ENCODE measurements around the gene PCBP4.

PCBP4 gene

DNA sequence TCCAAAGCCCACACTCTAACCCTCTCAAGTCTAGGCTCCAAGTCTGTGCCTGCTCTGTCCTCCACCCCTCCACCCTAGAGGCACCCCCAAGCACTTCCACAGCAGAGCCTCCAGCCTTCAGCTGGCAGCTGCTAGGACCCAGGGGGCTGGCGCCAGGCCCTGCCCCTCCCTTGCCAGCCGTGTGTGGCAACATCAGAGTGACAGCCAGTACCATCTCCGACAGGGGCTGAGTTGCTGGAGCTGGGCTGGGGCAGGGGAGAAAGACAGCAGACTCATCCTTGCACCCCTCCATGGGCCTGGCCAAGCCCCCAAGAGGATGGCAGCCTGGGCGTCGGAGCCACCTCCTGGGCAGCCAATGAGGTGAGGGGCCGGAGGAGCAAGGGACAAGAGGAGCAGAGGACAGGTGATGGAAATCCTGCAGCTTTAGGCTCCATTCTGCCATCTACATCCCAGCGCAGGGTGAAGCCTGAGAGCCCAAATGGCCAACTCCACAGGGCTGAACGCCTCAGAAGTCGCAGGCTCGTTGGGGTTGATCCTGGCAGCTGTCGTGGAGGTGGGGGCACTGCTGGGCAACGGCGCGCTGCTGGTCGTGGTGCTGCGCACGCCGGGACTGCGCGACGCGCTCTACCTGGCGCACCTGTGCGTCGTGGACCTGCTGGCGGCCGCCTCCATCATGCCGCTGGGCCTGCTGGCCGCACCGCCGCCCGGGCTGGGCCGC lies 11.9 kb downstream of the PCBP4 start, which contains the start of gene GPR62:
GPR62 (plus strand) TSS at position 207 of the 718 bp plus-strand sequence; CDS start at position 479, 272 bp downstream.
- no peak for DNase-seq (ENCODE audit: low spot score)

DNA sequence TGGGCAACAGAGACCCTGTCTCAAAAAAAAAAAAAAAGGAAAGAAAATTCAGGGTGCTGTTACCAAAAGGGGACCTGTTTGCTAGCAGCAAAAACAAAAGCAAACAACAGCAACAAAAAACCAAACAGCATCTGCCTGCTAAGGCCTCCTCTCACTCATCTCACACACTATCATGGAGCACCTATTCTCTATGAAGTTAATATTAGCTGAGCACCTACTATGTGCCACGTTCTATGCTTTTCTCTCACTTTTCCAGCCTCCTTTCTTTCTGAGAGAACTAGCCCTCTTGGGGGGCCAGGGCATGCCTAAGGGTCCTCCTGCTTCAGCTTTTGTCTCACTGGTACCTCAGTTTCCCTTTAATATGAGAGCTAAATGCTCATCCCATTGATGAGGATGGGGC lies 12.5 kb downstream of the PCBP4 start:
- no peak for DNase-seq (ENCODE audit: low spot score)

DNA sequence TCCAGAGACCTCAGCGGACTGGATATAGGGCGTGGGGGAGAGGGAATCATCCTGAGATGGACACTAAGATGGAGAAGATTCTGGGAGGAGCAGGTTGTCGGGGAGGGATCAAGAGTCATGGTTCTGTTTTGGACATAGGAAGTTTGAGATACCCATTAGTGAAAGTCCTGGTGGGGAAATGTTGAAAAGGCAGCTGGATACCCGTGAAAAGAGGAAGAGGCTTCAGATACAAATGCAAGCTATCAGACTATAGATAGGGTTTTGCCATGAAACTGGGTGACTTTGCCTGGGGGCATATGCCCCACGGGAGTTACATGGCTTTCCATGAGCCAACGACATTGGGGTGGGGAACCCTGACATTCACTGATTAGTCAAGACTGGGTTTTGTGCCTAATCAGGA lies 13.1 kb downstream of the PCBP4 start:
- DNase-seq (ENCODE audit: low spot score) = no peak

DNA sequence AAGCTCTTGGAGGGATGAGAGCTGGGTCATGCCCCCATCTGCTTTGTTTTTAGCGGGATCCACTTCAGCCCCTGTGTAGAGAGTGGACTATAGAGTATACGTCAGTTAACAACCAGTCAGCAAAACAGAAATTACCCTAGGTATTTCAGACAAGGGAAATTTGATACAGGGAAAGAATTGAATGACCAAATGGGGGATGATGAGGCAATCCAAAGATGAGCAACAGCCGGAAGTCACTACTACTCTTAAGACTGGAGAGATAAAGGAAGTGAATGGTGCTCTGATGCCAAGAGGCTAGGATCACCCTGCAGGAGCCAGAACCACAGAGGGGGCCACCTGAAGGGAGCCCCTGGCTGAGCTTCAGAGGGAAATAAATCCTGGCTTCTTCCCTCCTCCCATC lies 13.8 kb downstream of the PCBP4 start:
- peak; percentile 54 for DNase-seq (ENCODE audit: low spot score)

DNA sequence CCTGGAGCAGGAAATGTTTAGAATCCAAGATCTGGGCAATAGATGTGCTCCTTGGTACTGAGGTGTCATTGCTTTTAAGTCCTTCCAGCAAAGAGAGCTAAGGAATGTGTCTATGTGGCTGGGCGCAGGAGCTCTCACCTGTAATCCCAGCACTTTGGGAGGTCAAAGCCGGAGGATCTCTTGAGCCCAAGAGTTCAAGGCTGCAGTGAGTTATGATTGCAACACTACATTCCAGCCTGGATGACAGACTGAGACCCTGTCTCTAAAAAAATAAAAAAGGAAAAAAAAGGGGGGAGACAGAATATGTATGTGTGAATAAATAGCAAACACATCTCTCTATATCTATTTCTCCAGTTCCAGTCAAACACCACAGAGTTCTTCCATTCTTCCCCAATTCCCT lies 16.4 kb downstream of the PCBP4 start:
- DNase-seq (ENCODE audit: low spot score) = no peak

DNA sequence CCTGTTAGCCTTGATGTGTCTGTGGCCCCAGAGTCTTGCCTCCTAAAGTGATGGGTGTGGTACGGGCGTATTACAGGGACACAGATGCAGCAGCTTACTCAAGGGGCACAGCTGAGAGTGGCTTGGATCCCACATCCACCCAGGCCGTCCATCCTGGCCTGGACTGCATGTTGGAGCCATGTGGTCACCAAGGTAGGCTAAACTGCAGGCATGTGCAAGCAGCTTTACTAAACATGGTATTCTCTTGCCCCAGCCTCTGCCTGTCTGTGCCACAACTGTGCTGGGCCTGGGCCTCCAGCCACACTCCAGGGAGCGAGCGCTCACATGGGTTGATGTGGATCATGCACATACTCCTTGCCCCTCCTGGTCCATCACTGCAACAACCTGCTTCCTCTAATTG lies 18.1 kb downstream of the PCBP4 start:
- DNase-seq (ENCODE audit: low spot score) = no peak

DNA sequence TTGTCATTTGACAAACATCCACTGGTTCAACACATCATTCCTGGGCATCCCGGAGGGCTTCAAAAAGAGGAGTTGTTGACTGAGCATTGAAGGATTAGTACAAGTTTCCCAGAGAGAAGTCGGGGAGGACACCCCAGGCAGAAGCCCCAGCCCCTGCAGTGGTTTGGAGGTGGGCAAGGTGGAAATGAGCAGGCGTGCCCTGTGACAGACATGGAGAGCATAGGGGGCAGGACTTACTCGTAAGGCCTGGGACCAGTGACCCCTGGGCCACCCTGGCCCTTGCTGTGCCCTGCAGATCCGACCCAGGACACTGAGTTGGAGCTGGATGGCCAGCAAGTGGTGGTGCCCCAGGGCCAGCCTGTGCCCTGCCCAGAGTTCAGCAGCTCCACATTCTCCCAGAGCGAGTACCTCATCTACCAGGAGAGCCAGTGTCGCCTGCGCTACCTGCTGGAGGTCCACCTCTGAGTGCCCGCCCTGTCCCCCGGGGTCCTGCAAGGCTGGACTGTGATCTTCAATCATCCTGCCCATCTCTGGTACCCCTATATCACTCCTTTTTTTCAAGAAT lies 19.2 kb downstream of the PCBP4 start:
- DNase-seq (ENCODE audit: low spot score) = no peak

DNA sequence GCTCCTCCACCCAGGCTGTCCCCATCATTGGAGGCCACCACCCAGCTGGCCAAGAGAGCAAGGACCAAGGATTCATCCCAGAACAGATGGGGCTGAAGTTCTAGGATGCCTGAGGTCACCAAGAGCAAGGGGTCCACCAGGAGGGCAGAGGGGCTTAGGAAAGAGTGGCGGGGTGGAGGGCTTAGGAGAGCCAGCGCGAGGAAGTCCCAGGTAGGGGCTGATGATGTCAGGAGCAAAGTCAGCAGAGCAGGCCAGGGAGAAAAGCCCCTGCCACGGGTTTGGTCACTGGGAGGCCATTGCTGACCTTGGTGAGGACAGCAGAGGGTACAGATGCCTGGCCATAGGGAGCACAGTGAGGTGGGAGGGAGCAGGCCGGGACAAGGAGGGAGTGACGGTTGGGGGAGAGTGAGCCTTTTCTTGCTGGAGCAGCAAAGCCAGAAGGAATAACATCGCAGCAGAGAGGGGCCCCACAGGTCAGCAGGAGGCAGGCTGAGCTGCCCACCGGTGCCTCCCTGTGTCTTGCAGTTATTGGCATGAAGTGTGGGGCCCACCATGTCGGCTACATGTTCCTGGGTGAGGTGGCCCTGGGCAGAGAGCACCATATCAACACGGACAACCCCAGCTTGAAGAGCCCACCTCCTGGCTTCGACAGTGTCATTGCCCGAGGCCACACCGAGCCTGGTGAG lies 19.9 kb downstream of the PCBP4 start:
- no peak for DNase-seq (ENCODE audit: low spot score)

DNA sequence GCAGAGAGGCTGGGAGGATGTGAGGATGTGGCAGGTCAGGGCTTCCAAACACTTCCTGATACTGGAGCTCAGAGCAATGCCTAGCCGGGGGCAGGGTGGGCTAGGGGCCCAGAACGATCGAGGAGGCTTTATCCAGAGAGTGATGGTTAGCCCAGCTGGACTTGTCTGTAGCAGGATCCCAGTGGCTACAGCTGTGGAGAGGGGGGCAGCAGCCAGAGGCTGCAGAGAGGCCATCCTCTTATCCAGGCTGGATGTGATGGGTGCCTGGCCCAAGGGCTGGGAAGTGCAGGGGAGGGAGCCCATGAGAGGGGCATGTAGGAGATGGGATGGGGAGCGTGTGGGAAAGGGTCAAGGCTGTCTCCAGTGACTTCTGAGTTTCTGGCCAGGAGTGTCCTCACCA lies 20.5 kb downstream of the PCBP4 start:
- no peak for DNase-seq (ENCODE audit: low spot score)

DNA sequence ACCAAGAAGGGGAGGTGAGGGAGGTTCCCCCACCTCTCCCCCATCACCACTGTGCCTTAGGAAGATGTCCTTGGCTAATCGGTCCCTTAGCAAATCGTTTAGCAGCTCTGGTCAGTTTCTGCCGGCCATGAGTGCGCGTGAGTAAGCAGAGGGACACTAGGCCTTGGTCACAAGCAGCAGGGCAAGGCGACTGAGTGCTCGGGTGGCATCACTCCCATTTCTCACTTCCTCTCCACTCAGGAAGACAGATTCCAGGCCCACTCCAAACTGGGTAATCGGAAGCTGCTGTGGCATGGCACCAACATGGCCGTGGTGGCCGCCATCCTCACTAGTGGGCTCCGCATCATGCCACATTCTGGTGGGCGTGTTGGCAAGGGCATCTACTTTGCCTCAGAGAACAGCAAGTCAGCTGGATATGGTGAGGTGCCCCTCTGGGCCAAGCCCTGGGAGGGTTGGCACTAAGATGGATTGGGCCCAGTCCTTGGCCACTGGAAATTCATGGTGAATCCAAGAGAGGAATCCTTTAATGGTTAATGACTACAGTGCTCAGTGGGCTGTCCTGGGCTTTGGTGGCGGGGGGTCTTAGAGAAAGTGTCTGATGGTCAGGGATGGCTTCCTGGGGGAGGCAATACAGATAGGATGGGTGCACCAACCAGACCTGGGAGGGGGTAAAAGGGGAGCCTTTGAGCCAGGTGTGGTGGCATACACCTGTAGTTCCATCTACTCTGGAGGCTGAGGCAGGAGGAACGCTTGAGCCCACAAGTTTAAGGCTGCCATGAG lies 21.1 kb downstream of the PCBP4 start:
- no peak for DNase-seq (ENCODE audit: low spot score)

DNA sequence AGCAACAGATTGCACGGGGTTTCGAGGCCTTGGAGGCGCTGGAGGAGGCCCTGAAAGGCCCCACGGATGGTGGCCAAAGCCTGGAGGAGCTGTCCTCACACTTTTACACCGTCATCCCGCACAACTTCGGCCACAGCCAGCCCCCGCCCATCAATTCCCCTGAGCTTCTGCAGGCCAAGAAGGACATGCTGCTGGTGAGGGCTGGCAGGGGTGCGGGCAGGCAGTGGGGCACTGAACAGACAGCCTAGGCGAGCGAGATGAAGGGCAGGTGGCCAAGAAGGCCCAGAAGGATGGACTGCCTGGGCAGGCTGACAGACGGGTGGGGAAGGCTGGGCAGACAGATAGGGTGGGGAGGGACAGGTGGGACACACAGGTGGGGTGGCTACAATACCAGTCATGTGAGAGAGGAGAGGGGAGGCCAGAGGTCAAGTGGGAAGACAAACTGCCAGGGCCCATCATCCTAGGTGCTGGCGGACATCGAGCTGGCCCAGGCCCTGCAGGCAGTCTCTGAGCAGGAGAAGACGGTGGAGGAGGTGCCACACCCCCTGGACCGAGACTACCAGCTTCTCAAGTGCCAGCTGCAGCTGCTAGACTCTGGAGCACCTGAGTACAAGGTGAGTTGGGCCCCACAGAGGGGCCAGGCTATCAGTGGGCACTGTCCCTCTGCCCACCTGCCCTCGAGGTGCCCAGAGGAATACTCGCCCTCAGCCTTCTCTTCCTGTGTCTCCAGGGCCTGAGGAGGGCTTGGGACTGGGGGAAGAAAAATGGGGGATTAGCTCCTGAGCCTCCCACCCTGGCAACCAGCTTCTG lies 22.0 kb downstream of the PCBP4 start:
- DNase-seq (ENCODE audit: low spot score) = no peak

DNA sequence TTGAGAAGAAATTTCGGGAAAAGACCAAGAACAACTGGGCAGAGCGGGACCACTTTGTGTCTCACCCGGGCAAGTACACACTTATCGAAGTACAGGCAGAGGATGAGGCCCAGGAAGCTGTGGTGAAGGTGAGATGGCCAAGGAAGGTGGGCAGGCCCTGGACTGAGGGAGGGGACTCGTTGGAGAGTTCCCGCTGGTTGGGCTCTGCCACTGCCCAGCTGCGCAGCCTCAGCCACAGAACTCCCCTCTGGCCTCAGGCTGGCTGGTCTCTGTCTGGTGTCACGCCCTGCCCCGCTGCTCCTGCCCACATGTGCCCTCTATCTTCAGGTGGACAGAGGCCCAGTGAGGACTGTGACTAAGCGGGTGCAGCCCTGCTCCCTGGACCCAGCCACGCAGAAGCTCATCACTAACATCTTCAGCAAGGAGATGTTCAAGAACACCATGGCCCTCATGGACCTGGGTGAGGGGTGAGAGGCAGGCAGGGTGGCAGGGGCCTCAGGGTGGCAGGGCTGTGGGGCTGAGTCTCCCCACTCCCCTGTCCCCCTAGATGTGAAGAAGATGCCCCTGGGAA lies 22.7 kb downstream of the PCBP4 start:
- no peak for DNase-seq (ENCODE audit: low spot score)

DNA sequence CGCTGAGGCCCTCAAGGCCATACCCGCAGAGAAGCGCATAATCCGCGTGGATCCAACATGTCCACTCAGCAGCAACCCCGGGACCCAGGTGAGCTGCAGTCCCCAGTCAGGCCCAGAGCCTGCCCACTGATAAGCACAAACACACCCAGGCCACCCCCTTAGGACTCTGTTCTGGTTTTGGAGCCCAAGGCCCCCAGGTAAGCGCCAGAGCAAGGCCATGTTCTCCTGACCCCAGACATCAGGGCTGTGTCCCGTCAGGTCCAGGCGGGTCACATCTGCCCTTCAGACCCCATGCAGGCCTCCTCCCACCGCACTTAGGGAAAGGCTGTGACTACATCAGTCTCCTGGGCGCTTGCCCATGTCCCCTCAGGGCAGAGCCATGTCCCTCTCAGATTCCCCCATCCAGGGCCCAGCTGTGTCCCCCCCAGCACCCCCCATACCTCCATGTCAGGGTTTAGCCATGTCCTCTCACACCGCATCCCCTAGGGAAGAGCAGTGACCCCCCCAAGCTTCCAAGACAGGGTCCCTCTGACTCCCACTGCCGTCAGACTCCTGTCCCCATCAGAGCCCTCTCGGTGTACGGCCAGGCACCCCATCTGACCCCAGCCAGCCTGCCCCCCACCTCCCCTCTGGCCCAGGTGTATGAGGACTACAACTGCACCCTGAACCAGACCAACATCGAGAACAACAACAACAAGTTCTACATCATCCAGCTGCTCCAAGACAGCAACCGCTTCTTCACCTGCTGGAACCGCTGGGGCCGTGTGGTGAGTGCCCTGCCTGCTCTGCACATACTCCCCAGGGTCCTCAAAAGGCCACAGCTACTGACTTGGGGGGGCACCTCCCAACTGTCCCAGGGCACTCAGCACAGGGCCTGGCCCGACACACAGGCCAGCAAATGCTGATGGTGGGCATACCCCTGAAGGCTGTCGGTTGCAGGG lies 23.5 kb downstream of the PCBP4 start:
- DNase-seq (ENCODE audit: low spot score) = no peak

DNA sequence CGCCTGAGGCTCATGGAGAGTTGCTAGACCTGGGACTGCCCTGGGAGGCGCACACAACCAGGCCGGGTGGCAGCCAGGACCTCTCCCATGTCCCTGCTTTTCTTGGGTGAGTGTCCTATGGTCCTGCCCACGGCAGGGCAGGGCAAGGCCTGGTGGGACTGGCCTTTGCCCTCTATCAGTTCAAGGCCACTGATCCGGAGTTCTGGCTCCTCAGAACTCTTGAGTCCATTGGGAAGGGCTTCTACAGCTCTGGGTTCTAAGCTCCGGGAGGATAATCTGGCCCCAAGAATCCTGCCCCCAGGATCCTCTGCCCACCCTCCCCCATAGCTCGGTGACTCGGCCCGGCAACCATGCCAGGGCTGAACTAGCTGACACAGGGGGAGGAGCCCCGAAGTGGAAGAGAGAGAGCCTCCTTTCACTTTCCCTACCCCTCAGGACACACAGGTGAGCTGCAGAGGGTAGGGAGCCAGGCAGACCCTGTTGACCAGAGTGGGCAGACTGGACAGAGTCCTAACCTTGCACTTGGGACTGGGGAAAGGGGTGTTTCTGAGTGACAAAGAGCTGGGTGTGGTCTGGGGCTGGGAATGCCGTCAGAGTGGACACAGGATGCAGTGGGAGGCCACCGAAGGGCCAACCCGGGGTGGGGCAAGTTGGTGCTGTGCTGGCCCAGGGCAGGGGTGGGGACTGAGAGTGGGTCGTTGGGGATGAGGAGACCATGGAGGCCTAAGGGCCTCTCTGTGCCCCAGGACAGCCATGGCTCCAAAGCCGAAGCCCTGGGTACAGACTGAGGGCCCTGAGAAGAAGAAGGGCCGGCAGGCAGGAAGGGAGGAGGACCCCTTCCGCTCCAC lies 24.4 kb downstream of the PCBP4 start:
- peak; percentile 91 for DNase-seq (ENCODE audit: low spot score)

DNA sequence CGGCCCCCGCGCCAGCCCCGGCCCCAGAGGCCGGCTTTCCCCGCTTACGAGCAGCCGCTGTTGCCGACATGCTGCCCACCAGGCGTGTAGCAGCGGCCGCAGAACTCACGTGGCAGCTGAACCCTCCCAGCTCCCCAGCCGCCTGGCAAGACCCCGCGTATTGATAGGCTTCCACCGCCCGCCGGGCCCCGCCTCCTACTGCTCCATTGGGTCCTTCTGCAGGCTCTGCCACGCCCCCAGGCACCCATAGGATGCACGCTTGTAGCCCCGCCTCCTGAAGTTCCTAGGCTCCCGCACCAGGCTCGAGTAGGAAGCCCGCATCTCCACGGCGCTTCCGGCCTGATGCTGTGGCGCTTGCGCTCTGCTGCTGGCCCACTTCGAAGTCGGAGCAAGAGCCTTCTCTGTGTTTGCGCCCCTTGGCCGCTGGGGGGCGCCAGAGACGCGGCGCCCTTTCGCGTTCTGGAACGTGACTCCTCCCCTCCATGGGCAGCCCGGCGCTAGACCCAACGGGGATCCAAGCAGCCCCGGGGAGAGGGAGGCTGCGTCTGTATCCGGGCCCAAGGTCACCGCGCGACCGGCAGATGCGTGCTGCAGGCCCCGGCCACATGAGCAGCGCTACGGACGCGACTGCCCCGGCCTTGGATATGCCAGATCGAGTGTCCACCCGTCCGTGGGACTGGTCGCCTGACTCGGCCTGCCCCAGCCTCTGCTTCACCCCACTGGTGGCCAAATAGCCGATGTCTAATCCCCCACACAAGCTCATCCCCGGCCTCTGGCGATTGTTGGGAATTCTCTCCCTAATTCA lies 25.3 kb downstream of the PCBP4 start, which contains the start of the genes PARP3 and RRP9:
PARP3 (plus strand) TSS at position 566 of the 805 bp plus-strand sequence. CDS start 993 bp downstream, outside the sequence.
RRP9 (minus strand) TSS at position 107 of the 805 bp plus-strand sequence; CDS start at position 70, 37 bp downstream.
- DNase-seq (ENCODE audit: low spot score) = peak; percentile 99

DNA sequence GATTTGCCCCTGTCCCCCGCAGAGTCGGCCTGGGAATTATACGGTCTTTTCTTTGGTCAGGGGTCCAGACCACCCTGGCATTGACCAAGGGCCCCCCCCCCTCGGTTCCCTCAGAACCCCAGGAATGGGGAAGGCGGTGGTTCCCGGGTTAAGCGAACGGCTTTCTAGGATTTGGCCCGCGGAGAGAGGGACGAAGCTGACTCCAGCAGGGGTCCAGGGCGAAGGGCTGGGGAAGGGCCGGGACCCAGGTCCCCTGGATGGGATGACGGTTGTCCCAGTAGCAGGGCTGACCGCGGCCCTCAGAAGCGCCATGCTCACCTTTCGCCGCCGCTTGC lies 25.8 kb downstream of the PCBP4 start:
- DNase-seq (ENCODE audit: low spot score) = no peak

DNA sequence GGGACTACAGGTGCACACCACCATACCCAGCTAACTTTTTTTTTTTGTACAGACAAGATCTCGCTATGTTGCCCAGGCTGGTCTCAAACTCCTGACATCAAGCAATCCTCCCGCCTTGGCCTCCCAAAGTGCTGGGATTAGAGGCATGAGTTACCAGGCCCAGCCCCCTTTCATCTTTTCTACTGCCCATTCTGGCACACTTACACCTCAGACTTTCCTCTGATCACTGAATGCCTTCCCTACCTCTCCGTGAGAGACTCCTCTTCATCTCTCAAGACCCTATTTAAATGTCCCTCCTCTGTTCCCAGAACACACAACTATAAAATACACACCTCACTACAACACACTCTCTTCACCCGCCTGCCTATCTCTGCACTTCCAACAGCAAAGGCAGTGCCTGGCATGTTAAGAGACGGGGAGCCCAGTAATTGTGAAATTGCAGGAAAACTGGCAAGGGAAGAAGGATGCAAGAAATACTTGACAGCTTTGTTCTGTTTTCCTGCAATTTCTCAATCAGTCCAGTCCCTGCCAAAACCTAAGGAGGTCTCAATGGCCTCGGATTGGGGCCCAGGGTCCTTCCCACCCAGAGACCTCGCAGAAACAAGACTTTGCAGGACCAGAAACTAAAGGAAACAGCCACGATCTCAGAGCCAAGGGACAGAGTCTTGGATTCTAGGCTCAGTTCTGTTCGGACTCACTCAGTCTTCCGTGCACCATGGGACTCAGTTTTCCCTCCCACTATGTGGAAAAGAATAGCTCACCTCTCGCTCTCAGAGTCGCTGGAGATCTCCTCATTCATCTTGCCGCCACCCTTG lies 26.4 kb downstream of the PCBP4 start:
- DNase-seq (ENCODE audit: low spot score) = peak; percentile 34

Data from AG08396 (cell line).